ENCODE data around the gene TMSB4X.
"Not testable (repeated sequence)": the region's sequence is repeated elsewhere in the genome, so short reads cannot be mapped to it uniquely, and the experiment has no call there.

The TMSB4X gene

GRCh38 chrX:13013363-13014110 is 38.6 kb downstream of the TMSB4X start:
- Histone ChIP-seq H3K27me3 (ENCODE audit: control insufficient read depth, insufficient read depth, low read length) (no peaks in the 10 kb centered on the region), H3K4me1 (ENCODE audit: control insufficient read depth, insufficient read depth, low read length) (peaks cover 27% of the 10 kb centered on the region), H3K27ac (ENCODE audit: low read depth, low read length) (no peak overlapping the region; the same call in 1 of the 2 replicates), H3K9ac (ENCODE audit: low read length) (no peak overlapping the region), H3K36me3 (ENCODE audit: control insufficient read depth, insufficient read depth, low read length) (no peaks in the 10 kb centered on the region), H3K4me3 (ENCODE audit: low read depth, low read length) (no peak overlapping the region), H3K9me3 (ENCODE audit: control insufficient read depth, insufficient read depth, low read depth, low read length) (no peaks in the 10 kb centered on the region)

GRCh38 chrX:13014111-13015096 is 39.5 kb downstream of the TMSB4X start:
- Histone ChIP-seq H3K27ac (ENCODE audit: low read depth, low read length) (peak overlapping the region; percentile 10; the same call in 1 of the 2 replicates), H3K9ac (ENCODE audit: low read length) (peak overlapping the region; percentile 19), H3K9me3 (ENCODE audit: control insufficient read depth, insufficient read depth, low read depth, low read length) (no peaks in the 10 kb centered on the region), H3K4me3 (ENCODE audit: low read depth, low read length) (no peak overlapping the region), H3K27me3 (ENCODE audit: control insufficient read depth, insufficient read depth, low read length) (no peaks in the 10 kb centered on the region), H3K4me1 (ENCODE audit: control insufficient read depth, insufficient read depth, low read length) (peaks cover 27% of the 10 kb centered on the region), H3K36me3 (ENCODE audit: control insufficient read depth, insufficient read depth, low read length) (no peaks in the 10 kb centered on the region)

DNA sequence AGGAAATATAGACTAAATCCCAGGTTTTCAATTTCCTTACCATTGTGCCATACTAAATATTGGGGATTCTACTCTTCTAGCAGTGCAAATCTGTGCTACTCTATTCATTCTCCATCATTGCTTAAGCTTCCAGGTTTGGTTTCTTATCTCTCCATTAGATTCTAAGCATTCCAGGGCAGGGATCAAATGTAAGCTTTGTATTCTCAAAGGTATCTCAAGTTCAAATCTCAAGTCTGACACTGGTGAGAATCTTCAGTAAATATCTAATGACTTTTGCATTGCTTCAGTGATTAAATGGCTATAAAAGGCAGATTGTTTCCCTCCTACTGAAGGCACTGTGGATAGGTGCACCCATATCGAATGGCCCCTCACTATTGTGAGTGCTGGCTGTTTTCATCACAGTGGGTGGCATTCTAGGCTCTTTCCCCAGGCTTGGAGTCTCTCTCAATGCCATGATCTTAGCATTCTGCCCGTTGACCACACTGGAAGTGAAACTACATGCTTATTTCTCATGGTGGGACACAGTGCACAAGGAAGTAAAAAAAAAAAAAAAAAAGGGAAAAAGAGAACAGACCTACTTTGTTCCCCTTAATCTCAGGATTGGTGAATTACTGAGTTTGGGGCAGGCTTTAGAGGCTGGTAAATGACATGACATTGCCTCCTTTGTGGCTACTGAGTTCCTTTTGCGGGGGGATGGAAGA is 40.8 kb downstream of the TMSB4X start:
- no peaks in the 10 kb centered on the region for H3K27me3 ChIP-seq (ENCODE audit: control insufficient read depth, insufficient read depth, low read length)
- no peak overlapping the region for H3K4me3 ChIP-seq (ENCODE audit: low read depth, low read length)
- no peaks in the 10 kb centered on the region for H3K36me3 ChIP-seq (ENCODE audit: control insufficient read depth, insufficient read depth, low read length)
- peaks cover 27% of the 10 kb centered on the region for H3K4me1 ChIP-seq (ENCODE audit: control insufficient read depth, insufficient read depth, low read length)
- H3K9me3 ChIP-seq (ENCODE audit: control insufficient read depth, insufficient read depth, low read depth, low read length), result no peaks in the 10 kb centered on the region
- H3K27ac ChIP-seq (ENCODE audit: low read depth, low read length), result no peak overlapping the region
- no peak overlapping the region for H3K9ac ChIP-seq (ENCODE audit: low read length)

DNA sequence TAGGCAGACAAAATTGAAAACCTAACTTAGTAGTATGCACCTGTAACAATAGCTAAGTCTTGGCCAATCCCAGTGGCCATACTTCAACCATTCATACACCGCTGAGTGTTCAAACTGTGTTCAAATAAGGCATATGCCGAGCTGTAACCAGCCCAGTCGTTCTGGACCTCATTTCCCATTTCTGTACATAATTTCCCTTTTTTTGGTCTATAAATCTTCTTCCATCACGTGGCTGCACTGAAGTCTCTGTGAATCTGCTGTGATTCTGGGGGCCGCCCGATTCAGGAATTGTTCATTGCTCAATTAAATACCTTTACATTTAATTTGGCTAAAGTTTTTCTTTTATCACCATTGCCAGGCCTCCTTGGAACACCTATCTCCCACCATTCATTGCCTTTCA is 41.8 kb downstream of the TMSB4X start:
- H3K9me3 ChIP-seq (ENCODE audit: control insufficient read depth, insufficient read depth, low read depth, low read length); H3K27me3 ChIP-seq (ENCODE audit: control insufficient read depth, insufficient read depth, low read length); H3K27ac ChIP-seq (ENCODE audit: low read depth, low read length); H3K36me3 ChIP-seq (ENCODE audit: control insufficient read depth, insufficient read depth, low read length); H3K9ac ChIP-seq (ENCODE audit: low read length); H3K4me3 ChIP-seq (ENCODE audit: low read depth, low read length): not testable (repeated sequence)
- H3K4me1 ChIP-seq (ENCODE audit: control insufficient read depth, insufficient read depth, low read length), result peaks cover 27% of the 10 kb centered on the region

DNA sequence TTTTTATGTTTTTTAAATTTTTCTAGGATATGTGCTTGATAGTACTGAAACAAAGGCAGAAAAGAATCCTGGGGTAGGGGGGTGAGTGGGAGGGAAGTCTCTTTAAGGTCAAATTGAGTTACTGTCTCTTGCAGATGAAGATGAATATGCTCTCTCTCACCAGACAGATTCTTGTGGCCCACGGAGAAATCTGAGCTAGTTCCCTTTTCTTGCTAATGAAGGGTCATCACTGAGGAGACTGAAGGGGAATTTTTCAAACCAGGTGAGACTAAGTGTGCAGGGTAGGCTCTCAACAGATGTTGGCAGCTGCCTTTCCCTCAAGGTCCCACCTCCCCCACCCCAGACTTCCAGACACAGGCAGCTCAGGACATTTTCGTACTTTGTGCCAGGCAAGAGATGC is 48.0 kb downstream of the TMSB4X start:
- Histone ChIP-seq H3K36me3 (ENCODE audit: control insufficient read depth, insufficient read depth, low read length) (no peaks in the 10 kb centered on the region), H3K27ac (ENCODE audit: low read depth, low read length) (no peak overlapping the region), H3K4me3 (ENCODE audit: low read depth, low read length) (no peak overlapping the region), H3K9me3 (ENCODE audit: control insufficient read depth, insufficient read depth, low read depth, low read length) (no peaks in the 10 kb centered on the region), H3K9ac (ENCODE audit: low read length) (no peak overlapping the region), H3K27me3 (ENCODE audit: control insufficient read depth, insufficient read depth, low read length) (no peaks in the 10 kb centered on the region), H3K4me1 (ENCODE audit: control insufficient read depth, insufficient read depth, low read length) (peaks cover 32% of the 10 kb centered on the region)

DNA sequence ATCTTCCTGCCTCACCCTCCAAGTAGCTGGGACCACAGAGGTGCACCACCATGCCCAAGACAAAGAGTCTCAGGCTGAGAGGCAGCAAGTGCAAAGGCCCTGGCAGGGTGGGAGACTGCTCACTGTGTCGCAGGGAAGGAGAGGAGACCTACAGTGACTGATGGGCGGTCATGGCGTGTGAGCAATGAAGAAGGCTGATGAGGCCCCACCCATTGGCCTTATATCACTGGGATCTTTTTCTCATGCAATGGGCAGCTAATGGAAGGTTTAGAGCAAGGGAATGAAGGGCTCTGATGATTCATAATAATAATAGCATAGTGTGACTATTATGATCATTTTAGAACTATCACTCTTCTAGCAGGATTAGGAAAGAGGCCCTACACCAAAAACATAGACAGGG is 48.7 kb downstream of the TMSB4X start:
- H3K27me3 ChIP-seq (ENCODE audit: control insufficient read depth, insufficient read depth, low read length), result no peaks in the 10 kb centered on the region
- no peaks in the 10 kb centered on the region for H3K36me3 ChIP-seq (ENCODE audit: control insufficient read depth, insufficient read depth, low read length)
- no peak overlapping the region for H3K4me3 ChIP-seq (ENCODE audit: low read depth, low read length)
- no peaks in the 10 kb centered on the region for H3K9me3 ChIP-seq (ENCODE audit: control insufficient read depth, insufficient read depth, low read depth, low read length)
- H3K4me1 ChIP-seq (ENCODE audit: control insufficient read depth, insufficient read depth, low read length), result peaks cover 37% of the 10 kb centered on the region
- H3K27ac ChIP-seq (ENCODE audit: low read depth, low read length), result no peak overlapping the region
- H3K9ac ChIP-seq (ENCODE audit: low read length), result no peak overlapping the region

DNA sequence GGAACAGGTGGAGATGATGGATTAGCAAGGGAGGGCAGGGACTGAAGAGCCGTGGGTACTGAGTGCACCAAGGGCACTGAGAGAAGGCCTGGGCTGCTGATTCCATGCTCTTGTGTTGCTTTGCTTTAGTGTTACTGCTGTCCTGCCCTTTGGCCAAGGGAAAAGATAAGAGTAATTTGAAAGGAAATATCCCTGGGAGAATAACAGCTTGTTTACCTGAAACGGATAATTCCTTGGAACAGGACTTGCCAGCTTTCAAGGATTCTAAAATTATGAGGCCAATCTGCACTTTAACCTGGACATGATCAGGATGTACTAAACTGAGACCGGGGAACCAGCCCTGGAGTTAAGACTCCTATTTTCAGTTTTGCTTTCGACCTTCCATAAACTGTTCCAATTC is 49.1 kb downstream of the TMSB4X start:
- no peaks in the 10 kb centered on the region for H3K9me3 ChIP-seq (ENCODE audit: control insufficient read depth, insufficient read depth, low read depth, low read length)
- H3K27me3 ChIP-seq (ENCODE audit: control insufficient read depth, insufficient read depth, low read length), result no peaks in the 10 kb centered on the region
- H3K4me3 ChIP-seq (ENCODE audit: low read depth, low read length), result no peak overlapping the region
- H3K27ac ChIP-seq (ENCODE audit: low read depth, low read length), result no peak overlapping the region
- H3K9ac ChIP-seq (ENCODE audit: low read length), result peak overlapping the region; percentile 5
- H3K36me3 ChIP-seq (ENCODE audit: control insufficient read depth, insufficient read depth, low read length), result no peaks in the 10 kb centered on the region
- peaks cover 41% of the 10 kb centered on the region for H3K4me1 ChIP-seq (ENCODE audit: control insufficient read depth, insufficient read depth, low read length)

GRCh38 chrX:13024986-13025385 is 50.1 kb downstream of the TMSB4X start:
- no peak overlapping the region for H3K27ac ChIP-seq (ENCODE audit: low read depth, low read length)
- H3K4me1 ChIP-seq (ENCODE audit: control insufficient read depth, insufficient read depth, low read length), result peaks cover 51% of the 10 kb centered on the region
- peak overlapping the region; percentile 47 for H3K9ac ChIP-seq (ENCODE audit: low read length)
- no peaks in the 10 kb centered on the region for H3K9me3 ChIP-seq (ENCODE audit: control insufficient read depth, insufficient read depth, low read depth, low read length)
- H3K36me3 ChIP-seq (ENCODE audit: control insufficient read depth, insufficient read depth, low read length), result no peaks in the 10 kb centered on the region
- H3K4me3 ChIP-seq (ENCODE audit: low read depth, low read length), result no peak overlapping the region
- H3K27me3 ChIP-seq (ENCODE audit: control insufficient read depth, insufficient read depth, low read length), result no peaks in the 10 kb centered on the region
